ENCODE results near the gene CPNE7.

- TF ChIP-seq POLR2AphosphoS5 (IDR thresholded peaks at IDR 0.05; ENCODE audit: low read depth, low read length) (no peak), SIN3A (IDR thresholded peaks at IDR 0.05; ENCODE audit: borderline replicate concordance, insufficient read depth, low read length) (no peak), TAF1 (IDR thresholded peaks at IDR 0.05; ENCODE audit: borderline replicate concordance, insufficient read depth, low read length) (no peak), REST (IDR thresholded peaks at IDR 0.05; ENCODE audit: insufficient read depth in 1 of 2, low read depth in 2 of 2, low read length in 2 of 2) (no peak), FOXP2 (optimal IDR thresholded peaks at IDR 0.05; ENCODE audit: borderline replicate concordance, extremely low read depth, extremely low read length, insufficient read depth) (no peak)
Observed at GRCh38 chr16:89619840-89620239, 44.3 kb downstream of the CPNE7 start.

All from PFSK-1 (cell line).